Body of pancreas (tissue), 4 donors: ENCODE results near the gene ZNF550. TPM values are rescaled to one million over a fixed set of nuclear protein-coding genes. Genes with fewer than 3 reads are reported as not detected.
"Not testable (repeated sequence)": the region's sequence is repeated elsewhere in the genome, so short reads cannot be mapped to it uniquely, and the experiment has no call there.

Experiments used
- ATAC-seq: fragments of 150-250 bp; one replicate; pipeline ENCODE4 v1.9.1; 2016
- DNase-seq, 4 donors: peaks; one replicate each; pipeline ENCODE4 v3.0.0-alpha.2; 2019
- H3K27ac ChIP-seq, 4 donors: fragments of 200-600 bp; sonication (generic); 1 replicate in 3 of 4; 2 replicates in 1 of 4; pipeline versions ENCODE4 v1.5.1 to v1.6.1; 2016 to 2019; ENCODE audit warnings: mild to moderate bottlenecking in 1 of 4, mixed read lengths in 1 of 4, moderate library complexity in 1 of 4
- H3K27me3 ChIP-seq, 2 donors: fragments of 200-600 bp; sonication (generic); one replicate each; pipeline ENCODE4 v1.6.0; 2016; ENCODE audit warnings: mild to moderate bottlenecking in 1 of 2
- H3K36me3 ChIP-seq, 2 donors: fragments of 200-600 bp; sonication (generic); replicated peaks in 1 of 2; 2 replicates each; pipeline ENCODE4 v1.5.1; 2016; ENCODE audit warnings: low read depth in 2 of 2; ENCODE audit not compliant: insufficient read depth in 1 of 2
- H3K4me1 ChIP-seq: fragments of 200-600 bp; sonication (generic); one replicate; pipeline ENCODE4 v1.6.0; 2016
- H3K4me3 ChIP-seq, 2 donors: fragments of 200-600 bp; sonication (generic); 1 replicate in 1 of 2; 2 replicates in 1 of 2; pipeline ENCODE4 v1.5.1; 2016 to 2019
- H3K9me3 ChIP-seq, 3 donors: fragments of 200-600 bp; sonication (generic); 1 replicate in 2 of 3; 2 replicates in 1 of 3; pipeline ENCODE4 v1.5.1; 2016
- POLR2A ChIP-seq, 3 donors: fragments of 450-650 bp; IDR thresholded peaks; one replicate each; pipeline ENCODE4 v1.6.1; 2016; ENCODE audit warnings: antibody characterized with exemption in 3 of 3, mild to moderate bottlenecking in 2 of 3
- WGBS, 2 donors: methylation state at CpG; one replicate each; pipeline ENCODE4 v1.1.5; 2017; 5-methylcytosine and 5-hydroxymethylcytosine counted together
- intact Hi-C: fragments of 100-400 bp; cut with DNase I; formaldehyde crosslinking; loops from one replicate; pipeline ENCODE4 v1.15.1; 2023
- total RNA-seq, 2 donors: library from RNA; depleted of rRNA; stranded (reverse); fragments of >200 nt; gene quantifications; one replicate each; pipeline ENCODE4 v1.1.0, GENCODE V29; 2016
- TF ChIP-seq, protein P1 (sequence below), 7 experiments: fragments of 450-650 bp in 4 of 7; fragments of 200-600 bp in 3 of 7; sonication (generic) in 3 of 7; IDR thresholded peaks; one replicate each; pipeline ENCODE4 v1.5.1; 2016 to 2019; ENCODE audit warnings: antibody characterized with exemption in 7 of 7

Gene ZNF550
- total RNA-seq, 2 donors from 2014 or later: 4.9 to 5.7 TPM

DNA sequence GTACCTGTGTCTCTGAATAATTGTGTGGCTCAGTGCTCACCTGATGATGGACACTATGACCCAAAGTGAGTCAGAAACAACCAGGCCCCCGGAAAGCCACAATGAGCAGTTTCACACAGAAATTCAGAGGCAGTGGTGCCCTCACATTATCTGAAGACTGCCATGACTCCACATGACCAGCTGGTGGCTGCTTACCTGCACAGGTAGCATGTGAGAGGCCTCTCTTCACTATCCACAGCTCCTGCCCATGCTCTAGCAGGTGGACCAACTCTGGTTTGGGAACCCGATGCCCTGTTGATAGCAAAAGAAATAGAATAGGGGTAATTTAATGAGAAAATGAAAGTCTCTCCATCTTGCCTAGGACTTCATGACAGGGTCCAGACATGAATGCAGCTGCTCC, 7.2 kb downstream of the ZNF550 start:
- peaks cover 0 to 57% (median 0%) of the 10 kb centered on the region in 3 donors for H3K9me3 ChIP-seq
- H3K4me3 ChIP-seq: no peak overlapping the region
- H3K36me3 ChIP-seq: peaks cover 25 to 35% of the 10 kb centered on the region in 2 donors
- 92 to 100% methylated on average over 2 of the region's 2 CpGs for WGBS, 2 donors
- H3K4me1 ChIP-seq: no peaks in the 10 kb centered on the region
- no peak overlapping the region for H3K27ac ChIP-seq
- no peak for TF ChIP-seq POLR2A (IDR thresholded peaks at IDR 0.05)
- TF ChIP-seq, protein P1, sequence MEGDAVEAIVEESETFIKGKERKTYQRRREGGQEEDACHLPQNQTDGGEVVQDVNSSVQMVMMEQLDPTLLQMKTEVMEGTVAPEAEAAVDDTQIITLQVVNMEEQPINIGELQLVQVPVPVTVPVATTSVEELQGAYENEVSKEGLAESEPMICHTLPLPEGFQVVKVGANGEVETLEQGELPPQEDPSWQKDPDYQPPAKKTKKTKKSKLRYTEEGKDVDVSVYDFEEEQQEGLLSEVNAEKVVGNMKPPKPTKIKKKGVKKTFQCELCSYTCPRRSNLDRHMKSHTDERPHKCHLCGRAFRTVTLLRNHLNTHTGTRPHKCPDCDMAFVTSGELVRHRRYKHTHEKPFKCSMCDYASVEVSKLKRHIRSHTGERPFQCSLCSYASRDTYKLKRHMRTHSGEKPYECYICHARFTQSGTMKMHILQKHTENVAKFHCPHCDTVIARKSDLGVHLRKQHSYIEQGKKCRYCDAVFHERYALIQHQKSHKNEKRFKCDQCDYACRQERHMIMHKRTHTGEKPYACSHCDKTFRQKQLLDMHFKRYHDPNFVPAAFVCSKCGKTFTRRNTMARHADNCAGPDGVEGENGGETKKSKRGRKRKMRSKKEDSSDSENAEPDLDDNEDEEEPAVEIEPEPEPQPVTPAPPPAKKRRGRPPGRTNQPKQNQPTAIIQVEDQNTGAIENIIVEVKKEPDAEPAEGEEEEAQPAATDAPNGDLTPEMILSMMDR (IDR thresholded peaks at IDR 0.05): no peak
- H3K27me3 ChIP-seq: no peaks in the 10 kb centered on the region
- DNase-seq (no peak), ATAC-seq (no peak)
- intact Hi-C loops: no loop called here

DNA sequence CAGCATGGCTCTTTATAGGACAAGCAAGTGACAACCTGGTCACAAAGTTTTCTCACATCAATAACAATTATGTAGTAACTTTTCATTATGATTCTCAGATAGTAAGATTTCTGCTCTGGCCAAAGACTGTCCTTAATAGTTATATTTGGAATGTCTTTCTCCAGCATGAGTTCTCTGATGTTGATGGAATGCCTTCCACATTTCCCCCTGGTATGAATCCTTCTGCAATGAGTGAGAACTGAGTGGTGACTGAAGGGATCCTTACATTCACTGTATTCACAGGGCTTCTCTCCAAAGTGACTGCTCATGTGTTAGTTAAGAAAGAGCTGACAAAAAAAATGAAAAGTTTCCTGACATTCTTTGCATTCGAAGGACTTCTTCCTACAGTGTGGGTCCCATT, 13.2 kb downstream of the ZNF550 start:
- Histone ChIP-seq H3K9me3 (peaks cover 0 to 74% (median 0%) of the 10 kb centered on the region in 3 donors), H3K36me3 (peaks cover 34% of the 10 kb centered on the region in 2 donors), H3K27me3 (no peaks in the 10 kb centered on the region), H3K4me3 (no peak overlapping the region), H3K27ac (no peak overlapping the region), H3K4me1 (no peaks in the 10 kb centered on the region)
- TF ChIP-seq, protein P1 (IDR thresholded peaks at IDR 0.05): no peak
- no peak for TF ChIP-seq POLR2A (IDR thresholded peaks at IDR 0.05)
- 90 to 93% methylated on average over 1 of the region's 1 CpG for WGBS, 2 donors
- intact Hi-C loops: no loop called here
- DNase-seq (no peak), ATAC-seq (no peak)

DNA sequence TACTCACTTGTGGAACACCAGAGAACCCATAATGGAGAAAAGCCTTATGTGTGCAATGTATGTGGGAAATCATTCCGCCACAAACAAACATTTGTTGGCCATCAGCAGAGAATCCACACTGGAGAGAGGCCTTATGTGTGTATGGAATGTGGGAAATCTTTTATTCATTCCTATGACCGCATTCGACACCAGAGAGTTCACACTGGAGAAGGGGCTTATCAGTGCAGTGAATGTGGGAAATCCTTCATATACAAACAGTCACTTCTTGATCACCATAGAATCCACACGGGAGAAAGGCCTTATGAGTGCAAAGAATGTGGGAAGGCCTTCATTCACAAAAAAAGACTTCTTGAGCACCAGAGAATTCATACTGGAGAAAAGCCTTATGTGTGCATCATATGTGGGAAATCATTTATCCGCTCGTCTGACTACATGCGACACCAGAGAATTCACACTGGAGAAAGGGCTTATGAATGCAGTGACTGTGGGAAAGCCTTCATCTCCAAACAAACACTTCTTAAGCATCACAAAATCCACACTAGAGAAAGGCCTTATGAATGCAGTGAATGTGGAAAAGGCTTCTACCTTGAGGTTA, 21.6 kb downstream of the ZNF550 start:
- WGBS, 2 donors: 94 to 98% methylated on average over 7 of the region's 7 CpGs
- no peak overlapping the region for H3K27ac ChIP-seq
- no peak overlapping the region for H3K4me3 ChIP-seq
- no peaks in the 10 kb centered on the region for H3K4me1 ChIP-seq
- peaks cover 0 to 87% (median 6%) of the 10 kb centered on the region in 3 donors for H3K9me3 ChIP-seq
- peaks cover 18 to 20% of the 10 kb centered on the region in 2 donors for H3K36me3 ChIP-seq
- H3K27me3 ChIP-seq: no peaks in the 10 kb centered on the region
- TF ChIP-seq, protein P1 (IDR thresholded peaks at IDR 0.05): no peak
- TF ChIP-seq POLR2A (IDR thresholded peaks at IDR 0.05): no peak
- intact Hi-C loops: no loop called here
- DNase-seq (no peak), ATAC-seq (no peak)

DNA sequence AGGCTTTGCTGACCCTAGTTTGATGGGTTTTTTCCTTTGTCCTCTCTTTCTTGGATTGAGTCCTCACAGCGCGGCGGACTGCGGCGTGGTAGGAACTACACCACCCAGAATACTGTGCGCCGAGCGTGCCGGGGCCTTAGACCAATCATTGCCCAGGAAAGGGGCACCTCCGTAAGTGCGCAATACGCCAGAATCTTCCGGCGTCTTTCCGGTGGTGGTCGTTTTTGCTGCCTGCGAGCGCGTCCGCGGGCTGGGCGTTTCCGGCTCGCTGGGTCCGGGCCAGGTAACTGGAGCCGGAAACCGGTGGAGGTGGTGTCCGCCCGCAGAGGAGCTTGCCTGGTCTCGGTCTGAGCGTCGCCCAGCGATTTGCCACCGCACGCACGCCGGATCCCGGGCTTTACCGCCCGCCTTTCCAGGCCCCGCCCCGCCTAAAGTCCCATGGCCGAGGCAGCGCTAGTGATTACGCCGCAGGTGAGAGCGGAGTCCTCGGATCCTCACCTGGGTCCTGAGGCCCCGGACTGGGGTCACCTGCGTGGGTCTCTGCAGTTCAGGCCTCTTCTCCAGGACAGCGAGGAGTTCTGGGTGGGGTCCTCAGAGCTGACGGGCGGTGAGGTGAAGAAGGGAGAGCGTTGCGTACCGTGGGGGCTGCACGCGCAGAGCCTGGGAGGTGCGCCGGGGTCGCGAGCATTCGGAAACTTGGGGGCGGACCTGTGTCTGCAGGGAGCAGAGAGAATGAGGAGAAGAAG, 32.4 kb downstream of the ZNF550 start, which contains the start of gene ZNF549:
ZNF549 (plus strand) TSS at position 221 of the 746 bp plus-strand sequence; CDS start at position 439, 218 bp downstream.
- peak in 2 of 3 donors; percentile 53 to 54 for TF ChIP-seq POLR2A (IDR thresholded peaks at IDR 0.05)
- TF ChIP-seq, protein P1 (IDR thresholded peaks at IDR 0.05): peak in 1 of 7 experiments; percentile 12
- peaks cover 13% of the 10 kb centered on the region for H3K4me1 ChIP-seq
- peak; percentile 99 for ATAC-seq
- H3K36me3 ChIP-seq: peaks cover 0 to 5% of the 10 kb centered on the region in 2 donors
- peaks cover 0 to 21% (median 0%) of the 10 kb centered on the region in 3 donors for H3K9me3 ChIP-seq
- DNase-seq: peak; percentile 84 to 93 (median 86)
- 2 to 3% methylated on average over 37 to 64 of the region's 64 CpGs for WGBS, 2 donors
- no peaks in the 10 kb centered on the region for H3K27me3 ChIP-seq
- intact Hi-C loops: no loop called here
- H3K4me3 ChIP-seq: peak within 1 kb of the TSS; percentile 56 to 88
- H3K27ac ChIP-seq: peak within 1 kb of the TSS in 3 of 4 donors; percentile 45 to 86 (median 86)

DNA sequence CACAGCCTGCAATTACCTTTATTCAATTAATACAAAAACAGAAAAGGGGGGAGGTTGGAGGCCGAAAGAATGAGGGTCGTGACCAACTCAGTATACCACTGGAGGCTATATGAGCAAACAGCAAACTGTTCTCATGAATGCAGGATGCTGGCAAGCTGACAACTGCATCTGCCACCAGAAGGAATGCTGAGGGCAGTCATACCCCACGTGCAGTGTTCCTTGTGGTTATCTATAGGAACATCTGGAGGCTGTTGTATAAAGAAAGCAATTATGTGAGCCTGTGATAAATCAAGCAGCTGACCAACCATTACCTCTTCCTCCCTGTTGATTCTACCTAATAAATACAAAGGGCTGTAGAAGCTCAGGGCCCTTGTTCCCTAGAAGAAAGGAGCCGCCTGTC, 41.6 kb downstream of the ZNF550 start:
- H3K27me3 ChIP-seq, ATAC-seq, intact Hi-C loops, H3K36me3 ChIP-seq, H3K4me1 ChIP-seq, H3K27ac ChIP-seq, DNase-seq, H3K4me3 ChIP-seq: not testable (repeated sequence)
- H3K9me3 ChIP-seq: peaks cover 0 to 12% (median 0%) of the 10 kb centered on the region in 3 donors
- 72 to 77% methylated on average over 4 of the region's 4 CpGs for WGBS, 2 donors
